ENCODE results near the gene SH3BP1.

SH3BP1 gene

GRCh38 chr22:37616201-37617083, 23.0 kb upstream of the SH3BP1 start:
- no peak for DNase-seq (ENCODE audit: low spot score)

GRCh38 chr22:37617431-37617830, 22.0 kb upstream of the SH3BP1 start:
- DNase-seq (ENCODE audit: low spot score) = no peak

- no peak for DNase-seq (ENCODE audit: low spot score)
These were observed 21.3 kb upstream of the SH3BP1 start for GRCh38 chr22:37618072-37618656.

- DNase-seq (ENCODE audit: low spot score) = no peak
These were observed 20.8 kb upstream of the SH3BP1 start for GRCh38 chr22:37618674-37619073.

GRCh38 chr22:37619991-37620390, 19.5 kb upstream of the SH3BP1 start:
- DNase-seq (ENCODE audit: low spot score) = no peak

- DNase-seq (ENCODE audit: low spot score) = no peak
These were observed 18.1 kb upstream of the SH3BP1 start for GRCh38 chr22:37621352-37621860.

- DNase-seq (ENCODE audit: low spot score) = peak; percentile 81
These were observed 16.1 kb upstream of the SH3BP1 start for GRCh38 chr22:37623075-37624016.

GRCh38 chr22:37624017-37624365, 15.5 kb upstream of the SH3BP1 start:
- no peak for DNase-seq (ENCODE audit: low spot score)

GRCh38 chr22:37624876-37625275, 14.6 kb upstream of the SH3BP1 start:
- no peak for DNase-seq (ENCODE audit: low spot score)

- DNase-seq (ENCODE audit: low spot score) = no peak
These were observed 13.7 kb upstream of the SH3BP1 start for GRCh38 chr22:37625737-37626136.

GRCh38 chr22:37626144-37626543, 13.3 kb upstream of the SH3BP1 start:
- peak; percentile 64 for DNase-seq (ENCODE audit: low spot score)

GRCh38 chr22:37626556-37627075, 12.9 kb upstream of the SH3BP1 start:
- no peak for DNase-seq (ENCODE audit: low spot score)

- no peak for DNase-seq (ENCODE audit: low spot score)
These were observed 12.3 kb upstream of the SH3BP1 start for GRCh38 chr22:37627121-37627520.

- no peak for DNase-seq (ENCODE audit: low spot score)
These were observed 11.9 kb upstream of the SH3BP1 start for GRCh38 chr22:37627545-37627944.

GRCh38 chr22:37628830-37629229, 10.6 kb upstream of the SH3BP1 start:
- DNase-seq (ENCODE audit: low spot score) = no peak

GRCh38 chr22:37629928-37630327, 9.5 kb upstream of the SH3BP1 start:
- DNase-seq (ENCODE audit: low spot score) = no peak

- DNase-seq (ENCODE audit: low spot score) = no peak
These were observed 8.5 kb upstream of the SH3BP1 start for GRCh38 chr22:37630839-37631435.

- DNase-seq (ENCODE audit: low spot score) = no peak
These were observed 7.9 kb upstream of the SH3BP1 start for GRCh38 chr22:37631448-37632173.

GRCh38 chr22:37632174-37633088, 7.0 kb upstream of the SH3BP1 start:
- DNase-seq (ENCODE audit: low spot score) = no peak

- DNase-seq (ENCODE audit: low spot score) = no peak
These were observed 6.3 kb upstream of the SH3BP1 start for GRCh38 chr22:37633089-37633624.

All from HuH-7.5 (cell line).